ENCODE measurements around the gene DNAJC8.

Gene DNAJC8

GRCh38 chr1:28247612-28248272, 14.9 kb upstream of the DNAJC8 start:
- no peak for TF ChIP-seq CTCF (IDR thresholded peaks at IDR 0.05; ENCODE audit: poor library complexity, severe bottlenecking)
- Histone ChIP-seq H3K36me3 (ENCODE audit: low read depth) (peaks cover 3% of the 10 kb centered on the region; the same call in 1 of the 2 replicates), H3K4me1 (ENCODE audit: insufficient read depth, poor library complexity, severe bottlenecking) (peaks cover 37% of the 10 kb centered on the region), H3K27me3 (ENCODE audit: insufficient read depth, poor library complexity, severe bottlenecking) (no peaks in the 10 kb centered on the region), H3K4me3 (ENCODE audit: severe bottlenecking) (no peak overlapping the region), H3K9me3 (ENCODE audit: severe bottlenecking) (no peaks in the 10 kb centered on the region), H3K27ac (ENCODE audit: poor library complexity, severe bottlenecking) (peak overlapping the region; percentile 86)
- no peak for ATAC-seq (ENCODE audit: low read depth)
- DNase-seq (ENCODE audit: low spot score): no peak

- Histone ChIP-seq H3K4me1 (ENCODE audit: insufficient read depth, poor library complexity, severe bottlenecking) (peaks cover 47% of the 10 kb centered on the region), H3K27ac (ENCODE audit: poor library complexity, severe bottlenecking) (peak overlapping the region; percentile 86), H3K9me3 (ENCODE audit: severe bottlenecking) (no peaks in the 10 kb centered on the region), H3K36me3 (ENCODE audit: low read depth) (peaks cover 3% of the 10 kb centered on the region; the same call in 1 of the 2 replicates), H3K27me3 (ENCODE audit: insufficient read depth, poor library complexity, severe bottlenecking) (no peaks in the 10 kb centered on the region), H3K4me3 (ENCODE audit: severe bottlenecking) (peak overlapping the region; percentile 42)
- DNase-seq (ENCODE audit: low spot score) (no peak), ATAC-seq (ENCODE audit: low read depth) (no peak)
- TF ChIP-seq CTCF (IDR thresholded peaks at IDR 0.05; ENCODE audit: poor library complexity, severe bottlenecking): no peak
Measured at GRCh38 chr1:28246427-28246832, 13.6 kb upstream of the DNAJC8 start.

GRCh38 chr1:28244549-28245251, 11.9 kb upstream of the DNAJC8 start:
- ATAC-seq (ENCODE audit: low read depth): no peak
- Histone ChIP-seq H3K36me3 (ENCODE audit: low read depth) (peaks cover 12% of the 10 kb centered on the region), H3K9me3 (ENCODE audit: severe bottlenecking) (no peaks in the 10 kb centered on the region), H3K4me1 (ENCODE audit: insufficient read depth, poor library complexity, severe bottlenecking) (peaks cover 53% of the 10 kb centered on the region), H3K4me3 (ENCODE audit: severe bottlenecking) (no peak overlapping the region), H3K27me3 (ENCODE audit: insufficient read depth, poor library complexity, severe bottlenecking) (no peaks in the 10 kb centered on the region), H3K27ac (ENCODE audit: poor library complexity, severe bottlenecking) (peak overlapping the region; percentile 25)
- no peak for DNase-seq (ENCODE audit: low spot score)
- no peak for TF ChIP-seq CTCF (IDR thresholded peaks at IDR 0.05; ENCODE audit: poor library complexity, severe bottlenecking)

GRCh38 chr1:28243685-28244311, 11.0 kb upstream of the DNAJC8 start:
- no peaks in the 10 kb centered on the region for H3K27me3 ChIP-seq (ENCODE audit: insufficient read depth, poor library complexity, severe bottlenecking)
- H3K27ac ChIP-seq (ENCODE audit: poor library complexity, severe bottlenecking): peak overlapping the region; percentile 25
- peaks cover 48% of the 10 kb centered on the region for H3K4me1 ChIP-seq (ENCODE audit: insufficient read depth, poor library complexity, severe bottlenecking)
- no peak for ATAC-seq (ENCODE audit: low read depth)
- TF ChIP-seq CTCF (IDR thresholded peaks at IDR 0.05; ENCODE audit: poor library complexity, severe bottlenecking): no peak
- peaks cover 18% of the 10 kb centered on the region for H3K36me3 ChIP-seq (ENCODE audit: low read depth)
- no peak overlapping the region for H3K4me3 ChIP-seq (ENCODE audit: severe bottlenecking)
- no peak for DNase-seq (ENCODE audit: low spot score)
- no peaks in the 10 kb centered on the region for H3K9me3 ChIP-seq (ENCODE audit: severe bottlenecking)
